22Rv1 (cell line): ENCODE results near the gene RASA3.

Source experiments
- ZFX ChIP-seq: fragments of 450-650 bp; IDR thresholded peaks from 2 replicates; pipeline ENCODE4 v1.6.1; 2017; ENCODE audit warnings: antibody characterized with exemption, borderline replicate concordance
- TF ChIP-seq, protein P1 (sequence below): fragments of 450-650 bp; IDR thresholded peaks from 2 replicates; pipeline ENCODE4 v1.5.1; 2017; ENCODE audit warnings: mild to moderate bottlenecking

DNA sequence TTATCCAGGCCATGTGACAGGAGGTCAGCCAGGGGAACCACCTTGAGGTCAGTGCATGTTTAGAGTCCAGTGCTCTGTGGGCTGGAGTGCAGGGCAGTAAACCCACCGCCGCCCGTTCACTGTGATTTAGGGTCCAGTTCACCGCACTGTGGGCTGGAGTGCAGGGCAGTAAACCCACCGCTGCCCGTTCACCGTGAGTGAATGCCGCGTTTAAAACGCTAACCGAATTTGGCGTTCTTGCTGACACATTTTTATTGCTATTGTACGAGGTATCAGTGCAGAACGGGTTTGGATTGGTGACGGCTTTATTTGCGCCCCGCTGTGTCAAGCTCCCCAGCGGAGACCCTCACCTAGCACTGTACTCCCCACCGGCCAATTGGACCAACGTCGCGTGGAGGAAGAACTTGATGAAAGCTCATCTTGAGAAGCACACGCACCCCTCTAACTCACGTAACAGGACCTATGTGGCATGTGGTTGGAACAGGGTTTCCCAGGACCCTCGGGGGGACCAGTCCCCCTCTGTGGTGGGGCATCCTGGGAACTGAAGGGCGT, 186.5 kb downstream of the RASA3 start:
- TF ChIP-seq, protein P1, sequence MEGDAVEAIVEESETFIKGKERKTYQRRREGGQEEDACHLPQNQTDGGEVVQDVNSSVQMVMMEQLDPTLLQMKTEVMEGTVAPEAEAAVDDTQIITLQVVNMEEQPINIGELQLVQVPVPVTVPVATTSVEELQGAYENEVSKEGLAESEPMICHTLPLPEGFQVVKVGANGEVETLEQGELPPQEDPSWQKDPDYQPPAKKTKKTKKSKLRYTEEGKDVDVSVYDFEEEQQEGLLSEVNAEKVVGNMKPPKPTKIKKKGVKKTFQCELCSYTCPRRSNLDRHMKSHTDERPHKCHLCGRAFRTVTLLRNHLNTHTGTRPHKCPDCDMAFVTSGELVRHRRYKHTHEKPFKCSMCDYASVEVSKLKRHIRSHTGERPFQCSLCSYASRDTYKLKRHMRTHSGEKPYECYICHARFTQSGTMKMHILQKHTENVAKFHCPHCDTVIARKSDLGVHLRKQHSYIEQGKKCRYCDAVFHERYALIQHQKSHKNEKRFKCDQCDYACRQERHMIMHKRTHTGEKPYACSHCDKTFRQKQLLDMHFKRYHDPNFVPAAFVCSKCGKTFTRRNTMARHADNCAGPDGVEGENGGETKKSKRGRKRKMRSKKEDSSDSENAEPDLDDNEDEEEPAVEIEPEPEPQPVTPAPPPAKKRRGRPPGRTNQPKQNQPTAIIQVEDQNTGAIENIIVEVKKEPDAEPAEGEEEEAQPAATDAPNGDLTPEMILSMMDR = no peak
- TF ChIP-seq ZFX = no peak
